ENCODE results near the gene DPPA2. TPM values are rescaled to one million over a fixed set of nuclear protein-coding genes. Genes with fewer than 3 reads are reported as not detected.

DPPA2 gene
- total RNA-seq, 1 experiment from 2014 or later = not detected

- Histone ChIP-seq H4K20me1 (ENCODE audit: insufficient read depth) (no peaks in the 10 kb centered on the region), H2AFZ (ENCODE audit: low read depth, low read length, poor library complexity, severe bottlenecking) (no peak overlapping the region), H3K36me3 (ENCODE audit: control insufficient read depth in 1 of 2, insufficient read depth in 2 of 2, low read length in 2 of 2) (no peaks in the 10 kb centered on the region), H3K9ac (ENCODE audit: low read length) (no peak overlapping the region), H3K27me3 (ENCODE audit: insufficient read depth, low read length) (no peaks in the 10 kb centered on the region), H3K9me2 (ENCODE audit: insufficient read depth) (no peaks in the 10 kb centered on the region), H3K9me3 (ENCODE audit: control insufficient read depth in 1 of 2, insufficient read depth in 1 of 2, low read depth in 1 of 2, low read length in 2 of 2) (no peaks in the 10 kb centered on the region), H3K4me3 (replicated peaks in 1 of 2; ENCODE audit: low read depth in 1 of 2, low read length in 2 of 2) (no peak overlapping the region), H3K27ac (ENCODE audit: low read depth, low read length) (no peak overlapping the region), H3K79me2 (ENCODE audit: insufficient read depth, low read length) (no peaks in the 10 kb centered on the region), H3K4me1 (ENCODE audit: control insufficient read depth in 1 of 2, insufficient read depth in 2 of 2, low read length in 2 of 2) (no peaks in the 10 kb centered on the region), H3K4me2 (ENCODE audit: low read length) (no peak overlapping the region)
- TF ChIP-seq ZBTB33 (IDR thresholded peaks at IDR 0.05; ENCODE audit: extremely low read depth, insufficient replicate concordance, low read length) (no peak), TCF7L2 (IDR thresholded peaks at IDR 0.05; ENCODE audit: borderline replicate concordance, extremely low read depth, insufficient read depth, insufficient read length) (no peak), ELF1 (IDR thresholded peaks at IDR 0.05; ENCODE audit: borderline replicate concordance, low read depth) (no peak), POLR2AphosphoS5 (IDR thresholded peaks at IDR 0.05; ENCODE audit: low read depth, low read length) (no peak), REST (IDR thresholded peaks at IDR 0.05; ENCODE audit: low read depth) (no peak), ZNF274 (IDR thresholded peaks at IDR 0.05; ENCODE audit: low read depth, low read length) (no peak)
- ChIA-PET POLR2A (no interaction called here), CTCF (no interaction called here), RAD21 (ENCODE audit: low non-redundant PET in 1 of 2, low total read pairs in 2 of 2, uncharacterized antibody in 2 of 2, unreplicated experiment in 2 of 2) (no interaction called here)
- ATAC-seq (no peak), DNase-seq (ENCODE audit: low read depth, low spot score) (no peak)
- intact Hi-C loops (cut with micrococcal nuclease) = no loop called here
- no TSS peak for BruUV-seq (replicated peaks)
These were observed 34.9 kb upstream of the DPPA2 start for GRCh38 chr3:109351231-109351630.

All from HCT116 (cell line).